ENCODE data around the gene MT1B.
"Not testable (repeated sequence)": the region's sequence is repeated elsewhere in the genome, so short reads cannot be mapped to it uniquely, and the experiment has no call there.

The MT1B gene

GRCh38 chr16:56637814-56638750 is 13.6 kb upstream of the MT1B start, which contains the start of gene MT1A:
Gene MT1A, plus strand, starts transcription at chr16:56638666. Its CDS starts 73 bp downstream, at chr16:56638739.
- peak; percentile 38 to 68 (median 46) for DNase-seq

- DNase-seq = no peak
These were observed 12.6 kb upstream of the MT1B start for GRCh38 chr16:56639045-56639444.

GRCh38 chr16:56640076-56640475 is 11.6 kb upstream of the MT1B start:
- no peak for DNase-seq

- no peak for DNase-seq
These were observed 10.5 kb upstream of the MT1B start for GRCh38 chr16:56641166-56641565.

- DNase-seq = peak; percentile 78 to 91 (median 84)
These were observed 8.5 kb upstream of the MT1B start for GRCh38 chr16:56643080-56643778.

GRCh38 chr16:56643833-56644232 is 7.9 kb upstream of the MT1B start:
- no peak for DNase-seq

- no peak for DNase-seq
These were observed 6.4 kb upstream of the MT1B start for GRCh38 chr16:56645311-56645710.

GRCh38 chr16:56645838-56646237 is 5.8 kb upstream of the MT1B start:
- no peak for DNase-seq

- no peak for DNase-seq
These were observed 3.9 kb upstream of the MT1B start for GRCh38 chr16:56647641-56648431.

GRCh38 chr16:56649271-56649670 is 2.4 kb upstream of the MT1B start:
- DNase-seq = no peak

- DNase-seq = no peak
These were observed 1.9 kb upstream of the MT1B start for GRCh38 chr16:56649820-56650219.

GRCh38 chr16:56652600-56652999 is 914 bp downstream of the MT1B start:
- no peak for DNase-seq

GRCh38 chr16:56653218-56653617 is 1.5 kb downstream of the MT1B start:
- no peak for DNase-seq

- DNase-seq = peak; percentile 77 to 87 (median 82)
These were observed 6.1 kb downstream of the MT1B start, which contains the start of gene MT1F for GRCh38 chr16:56657555-56658326. Gene MT1F, plus strand, starts transcription at chr16:56657959. Its CDS starts 100 bp downstream, at chr16:56658059.

- no peak for DNase-seq
These were observed 6.7 kb downstream of the MT1B start for GRCh38 chr16:56658327-56658875.

- DNase-seq = no peak
These were observed 11.0 kb downstream of the MT1B start for GRCh38 chr16:56662357-56663354.

GRCh38 chr16:56664506-56664905 is 12.8 kb downstream of the MT1B start:
- DNase-seq = no peak

- DNase-seq = not testable (repeated sequence)
These were observed 13.9 kb downstream of the MT1B start for GRCh38 chr16:56665286-56666261.
